Fibroblast of lung (primary cell): ENCODE results near the gene ARTN.

Source experiments
- EZH2 ChIP-seq: IDR thresholded peaks from 2 replicates; pipeline ENCODE4 v1.5.1; 2012; ENCODE audit warnings: low read length, control low read depth, mild to moderate bottlenecking; ENCODE audit errors: missing control alignments
- TF ChIP-seq, protein P1 (sequence below), 2 donors: IDR thresholded peaks in 1 of 2; conservative IDR thresholded peaks in 1 of 2; 1 replicate in 1 of 2; 2 replicates in 1 of 2; pipeline ENCODE4 v1.5.1; 2011 to 2012; ENCODE audit warnings: low read length in 2 of 2, control low read depth in 1 of 2, inconsistent platforms in 1 of 2, low read depth in 1 of 2, mild to moderate bottlenecking in 1 of 2

DNA sequence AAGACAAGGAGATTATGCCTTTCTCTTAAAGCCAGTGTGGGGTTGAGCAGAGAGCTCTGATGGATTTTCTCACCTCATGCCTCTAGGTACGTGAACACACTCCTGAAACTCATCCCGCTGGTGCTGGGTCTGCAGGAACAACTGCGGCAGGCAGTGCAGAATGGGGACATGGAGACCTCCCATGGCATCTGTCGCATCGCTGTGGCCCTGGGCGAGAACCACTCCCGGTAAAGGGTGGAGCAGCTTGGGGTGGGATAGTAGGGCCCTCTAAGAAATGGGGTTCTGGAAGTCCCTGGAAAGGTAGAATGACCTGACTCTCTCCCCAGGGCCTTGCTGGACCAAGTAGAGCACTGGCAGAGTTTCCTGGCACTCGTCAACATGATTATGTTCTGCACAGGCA, 22.6 kb downstream of the ARTN start:
- TF ChIP-seq, protein P1, sequence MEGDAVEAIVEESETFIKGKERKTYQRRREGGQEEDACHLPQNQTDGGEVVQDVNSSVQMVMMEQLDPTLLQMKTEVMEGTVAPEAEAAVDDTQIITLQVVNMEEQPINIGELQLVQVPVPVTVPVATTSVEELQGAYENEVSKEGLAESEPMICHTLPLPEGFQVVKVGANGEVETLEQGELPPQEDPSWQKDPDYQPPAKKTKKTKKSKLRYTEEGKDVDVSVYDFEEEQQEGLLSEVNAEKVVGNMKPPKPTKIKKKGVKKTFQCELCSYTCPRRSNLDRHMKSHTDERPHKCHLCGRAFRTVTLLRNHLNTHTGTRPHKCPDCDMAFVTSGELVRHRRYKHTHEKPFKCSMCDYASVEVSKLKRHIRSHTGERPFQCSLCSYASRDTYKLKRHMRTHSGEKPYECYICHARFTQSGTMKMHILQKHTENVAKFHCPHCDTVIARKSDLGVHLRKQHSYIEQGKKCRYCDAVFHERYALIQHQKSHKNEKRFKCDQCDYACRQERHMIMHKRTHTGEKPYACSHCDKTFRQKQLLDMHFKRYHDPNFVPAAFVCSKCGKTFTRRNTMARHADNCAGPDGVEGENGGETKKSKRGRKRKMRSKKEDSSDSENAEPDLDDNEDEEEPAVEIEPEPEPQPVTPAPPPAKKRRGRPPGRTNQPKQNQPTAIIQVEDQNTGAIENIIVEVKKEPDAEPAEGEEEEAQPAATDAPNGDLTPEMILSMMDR (conservative IDR thresholded peaks at IDR 0.05 in 1 of 2, IDR thresholded peaks at IDR 0.05 in 1 of 2; ENCODE audit: low read depth in 1 of 2, low read length in 2 of 2): no peak
- no peak for TF ChIP-seq EZH2
